ENCODE data around the gene MYO1B.

MYO1B gene

GRCh38 chr2:191349990-191350389, 104.8 kb downstream of the MYO1B start:
- Mint-ChIP-seq H3K4me3 (no peak overlapping the region), H3K9me3 (no peaks in the 10 kb centered on the region), H3K27me3 (no peaks in the 10 kb centered on the region), H3K27ac (no peak overlapping the region), H3K4me1 (no peaks in the 10 kb centered on the region), H3K36me3 (no peaks in the 10 kb centered on the region)
- DNase-seq: no peak
- CTCF ChIA-PET: no interaction called here

GRCh38 chr2:191350826-191351225, 105.6 kb downstream of the MYO1B start:
- H3K4me3 Mint-ChIP-seq: no peak overlapping the region
- no peak for DNase-seq
- H3K4me1 Mint-ChIP-seq: no peaks in the 10 kb centered on the region
- CTCF ChIA-PET: no interaction called here
- H3K27ac Mint-ChIP-seq: no peak overlapping the region
- no peaks in the 10 kb centered on the region for H3K9me3 Mint-ChIP-seq
- H3K27me3 Mint-ChIP-seq: no peaks in the 10 kb centered on the region
- H3K36me3 Mint-ChIP-seq: no peaks in the 10 kb centered on the region

- H3K9me3 Mint-ChIP-seq: no peaks in the 10 kb centered on the region
Measured at GRCh38 chr2:191351298-191351697, 106.1 kb downstream of the MYO1B start.

GRCh38 chr2:191351921-191352320, 106.7 kb downstream of the MYO1B start:
- CTCF ChIA-PET: interaction anchor here (0.9 kb wide), 1 partner anchor 197 kb away, joined by 3 read pairs; no protein-coding TSS in a partner anchor
- H3K27ac Mint-ChIP-seq: no peak overlapping the region
- no peak for DNase-seq

More at GRCh38 chr2:191351298-191351697, 106.1 kb downstream of the MYO1B start:
- DNase-seq: no peak
- no peaks in the 10 kb centered on the region for H3K36me3 Mint-ChIP-seq
- H3K4me3 Mint-ChIP-seq: no peak overlapping the region
- H3K27me3 Mint-ChIP-seq: no peaks in the 10 kb centered on the region
- CTCF ChIA-PET: no interaction called here
- H3K27ac Mint-ChIP-seq: no peak overlapping the region
- no peaks in the 10 kb centered on the region for H3K4me1 Mint-ChIP-seq

GRCh38 chr2:191352536-191352935, 107.3 kb downstream of the MYO1B start:
- CTCF ChIA-PET: interaction anchor here (0.5 to 0.9 kb wide), 2 partner anchors 187 to 197 kb away, joined by 3 read pairs; no protein-coding TSS in a partner anchor

More at GRCh38 chr2:191351921-191352320, 106.7 kb downstream of the MYO1B start:
- Mint-ChIP-seq H3K9me3 (no peaks in the 10 kb centered on the region), H3K27me3 (no peaks in the 10 kb centered on the region), H3K4me3 (no peak overlapping the region), H3K36me3 (no peaks in the 10 kb centered on the region), H3K4me1 (no peaks in the 10 kb centered on the region)

GRCh38 chr2:191355170-191355758, 110.1 kb downstream of the MYO1B start:
- CTCF ChIA-PET: no interaction called here
- no peak for DNase-seq

More at GRCh38 chr2:191352536-191352935, 107.3 kb downstream of the MYO1B start:
- Mint-ChIP-seq H3K27me3 (no peaks in the 10 kb centered on the region), H3K36me3 (no peaks in the 10 kb centered on the region), H3K9me3 (no peaks in the 10 kb centered on the region), H3K27ac (no peak overlapping the region), H3K4me1 (no peaks in the 10 kb centered on the region), H3K4me3 (no peak overlapping the region)
- DNase-seq: no peak

GRCh38 chr2:191357678-191358077, 112.5 kb downstream of the MYO1B start:
- no peak overlapping the region for H3K4me3 Mint-ChIP-seq
- no peaks in the 10 kb centered on the region for H3K36me3 Mint-ChIP-seq
- CTCF ChIA-PET: no interaction called here
- H3K9me3 Mint-ChIP-seq: no peaks in the 10 kb centered on the region
- H3K27ac Mint-ChIP-seq: no peak overlapping the region
- no peak for DNase-seq
- no peaks in the 10 kb centered on the region for H3K4me1 Mint-ChIP-seq
- H3K27me3 Mint-ChIP-seq: no peaks in the 10 kb centered on the region

More at GRCh38 chr2:191355170-191355758, 110.1 kb downstream of the MYO1B start:
- Mint-ChIP-seq H3K36me3 (no peaks in the 10 kb centered on the region), H3K27ac (no peak overlapping the region), H3K4me3 (no peak overlapping the region), H3K9me3 (no peaks in the 10 kb centered on the region), H3K4me1 (no peaks in the 10 kb centered on the region), H3K27me3 (no peaks in the 10 kb centered on the region)

GRCh38 chr2:191358325-191359025, 113.3 kb downstream of the MYO1B start:
- H3K4me1 Mint-ChIP-seq: no peaks in the 10 kb centered on the region
- no peaks in the 10 kb centered on the region for H3K9me3 Mint-ChIP-seq
- CTCF ChIA-PET: no interaction called here
- no peaks in the 10 kb centered on the region for H3K27me3 Mint-ChIP-seq
- no peak overlapping the region for H3K27ac Mint-ChIP-seq
- no peak overlapping the region for H3K4me3 Mint-ChIP-seq
- DNase-seq: no peak
- H3K36me3 Mint-ChIP-seq: no peaks in the 10 kb centered on the region

- no peaks in the 10 kb centered on the region for H3K27me3 Mint-ChIP-seq
- H3K36me3 Mint-ChIP-seq: no peaks in the 10 kb centered on the region
- CTCF ChIA-PET: no interaction called here
- H3K9me3 Mint-ChIP-seq: no peaks in the 10 kb centered on the region
- H3K4me3 Mint-ChIP-seq: no peak overlapping the region
- H3K27ac Mint-ChIP-seq: no peak overlapping the region
- H3K4me1 Mint-ChIP-seq: no peaks in the 10 kb centered on the region
- DNase-seq: no peak
Measured at GRCh38 chr2:191359133-191359532, 113.9 kb downstream of the MYO1B start.

- Mint-ChIP-seq H3K9me3 (no peaks in the 10 kb centered on the region), H3K27me3 (no peaks in the 10 kb centered on the region)
Measured at GRCh38 chr2:191360918-191361317, 115.7 kb downstream of the MYO1B start.

GRCh38 chr2:191362841-191363240, 117.6 kb downstream of the MYO1B start:
- no peak overlapping the region for H3K27ac Mint-ChIP-seq
- H3K4me3 Mint-ChIP-seq: no peak overlapping the region
- CTCF ChIA-PET: interaction anchor here (0.6 kb wide), 1 partner anchor 332 kb away, joined by 4 read pairs; no protein-coding TSS in a partner anchor
- H3K9me3 Mint-ChIP-seq: no peaks in the 10 kb centered on the region
- no peaks in the 10 kb centered on the region for H3K4me1 Mint-ChIP-seq
- no peak for DNase-seq
- no peaks in the 10 kb centered on the region for H3K36me3 Mint-ChIP-seq
- no peaks in the 10 kb centered on the region for H3K27me3 Mint-ChIP-seq

More at GRCh38 chr2:191360918-191361317, 115.7 kb downstream of the MYO1B start:
- CTCF ChIA-PET: no interaction called here
- no peaks in the 10 kb centered on the region for H3K36me3 Mint-ChIP-seq
- no peak for DNase-seq
- no peak overlapping the region for H3K27ac Mint-ChIP-seq
- H3K4me1 Mint-ChIP-seq: no peaks in the 10 kb centered on the region
- H3K4me3 Mint-ChIP-seq: no peak overlapping the region

GRCh38 chr2:191363267-191363666, 118.1 kb downstream of the MYO1B start:
- H3K4me3 Mint-ChIP-seq: no peak overlapping the region
- no peak overlapping the region for H3K27ac Mint-ChIP-seq
- no peaks in the 10 kb centered on the region for H3K36me3 Mint-ChIP-seq
- no peaks in the 10 kb centered on the region for H3K9me3 Mint-ChIP-seq
- CTCF ChIA-PET: interaction anchor here (0.6 to 0.7 kb wide), 3 partner anchors 207 to 563 kb away, joined by 3 to 5 read pairs (median 4); no protein-coding TSS in a partner anchor
- no peak for DNase-seq
- H3K27me3 Mint-ChIP-seq: no peaks in the 10 kb centered on the region
- no peaks in the 10 kb centered on the region for H3K4me1 Mint-ChIP-seq

- Mint-ChIP-seq H3K27me3 (no peaks in the 10 kb centered on the region), H3K27ac (no peak overlapping the region), H3K36me3 (no peaks in the 10 kb centered on the region), H3K4me1 (no peaks in the 10 kb centered on the region), H3K4me3 (no peak overlapping the region), H3K9me3 (no peaks in the 10 kb centered on the region)
- CTCF ChIA-PET: no interaction called here
- DNase-seq: no peak
Measured at GRCh38 chr2:191365089-191365488, 119.9 kb downstream of the MYO1B start.

GRCh38 chr2:191366199-191366598, 121.0 kb downstream of the MYO1B start:
- CTCF ChIA-PET: interaction anchor here (1.0 to 1.6 kb wide), 2 partner anchors 20 to 147 kb away, joined by 3 to 6 read pairs; no protein-coding TSS in a partner anchor
- Mint-ChIP-seq H3K4me1 (no peaks in the 10 kb centered on the region), H3K4me3 (no peak overlapping the region), H3K36me3 (no peaks in the 10 kb centered on the region), H3K27ac (no peak overlapping the region), H3K27me3 (no peaks in the 10 kb centered on the region), H3K9me3 (no peaks in the 10 kb centered on the region)
- no peak for DNase-seq

GRCh38 chr2:191369034-191369433, 123.8 kb downstream of the MYO1B start:
- Mint-ChIP-seq H3K4me1 (no peaks in the 10 kb centered on the region), H3K27me3 (no peaks in the 10 kb centered on the region), H3K27ac (no peak overlapping the region), H3K9me3 (no peaks in the 10 kb centered on the region), H3K36me3 (no peaks in the 10 kb centered on the region), H3K4me3 (no peak overlapping the region)
- CTCF ChIA-PET: interaction anchor here (1.4 kb wide), 1 partner anchor 204 kb away, joined by 5 read pairs; no protein-coding TSS in a partner anchor
- no peak for DNase-seq

Measured in activated naive CD4-positive, alpha-beta T cell treated with anti-CD3 and anti-CD28 coated beads, Interleukin-2, amount 10 ng/mL, durations not matched to agents 7 days and 5 days (primary cell).